PC-9 (cell line): ENCODE data around the gene MAFF. TPM values are rescaled to one million over a fixed set of nuclear protein-coding genes. Genes with fewer than 3 reads are reported as not detected.

ENCODE experiments used
- BruUV-seq: library from RNA; stranded (reverse); fragments of 400-500 nt; replicated peaks from 2 replicates; lab custom pipeline; 2021; lab: Mats Ljungman, UMichigan
- CTCF ChIA-PET: fragments of 300-600 bp; sonication (Branson Sonifier 250); formaldehyde crosslinking; loops from one replicate; lab custom pipeline; 2022; ENCODE audit warnings: antibody characterized with exemption; lab: Charles Lee
- POLR2A ChIA-PET: fragments of 300-600 bp; sonication (Branson Sonifier 250); formaldehyde crosslinking; loops from one replicate; lab custom pipeline; 2022; ENCODE audit warnings: antibody characterized with exemption; ENCODE audit not compliant: unreplicated experiment; lab: Charles Lee
- DNase-seq, 2 experiments: peaks; one replicate each; pipeline versions ENCODE4 v3.0.0 to v3.0.0-alpha.2; 2015 to 2022; ENCODE audit warnings: mixed read lengths in 1 of 2
- H2AFZ ChIP-seq: fragments of 200-600 bp; sonication (generic); 2 replicates; pipeline ENCODE4 v1.8.1; 2017; ENCODE audit warnings: antibody characterized with exemption
- H3F3A ChIP-seq: fragments of 200-600 bp; sonication (generic); 2 replicates; pipeline ENCODE4 v1.8.1; 2017; ENCODE audit warnings: antibody characterized with exemption, mild to moderate bottlenecking, low read depth; ENCODE audit not compliant: insufficient read depth
- H3K27ac ChIP-seq: fragments of 200-600 bp; sonication (generic); 2 replicates; pipeline ENCODE4 v1.6.1; 2016; ENCODE audit warnings: mixed run types
- H3K27me3 ChIP-seq: fragments of 200-600 bp; sonication (generic); 2 replicates; pipeline ENCODE4 v1.6.1; 2016; ENCODE audit warnings: low read depth, mixed run types; ENCODE audit not compliant: insufficient read depth
- H3K36me3 ChIP-seq: fragments of 200-600 bp; sonication (generic); 2 replicates; pipeline ENCODE4 v1.6.1; 2016; ENCODE audit warnings: low read depth, mixed run types
- H3K4me1 ChIP-seq: fragments of 200-600 bp; sonication (generic); replicated peaks from 2 replicates; pipeline ENCODE4 v1.6.1; 2016; ENCODE audit warnings: mixed run types; ENCODE audit not compliant: insufficient read depth
- H3K4me2 ChIP-seq: fragments of 200-600 bp; sonication (generic); 2 replicates; pipeline ENCODE4 v1.6.1; 2017; ENCODE audit warnings: mixed run types
- H3K4me3 ChIP-seq: fragments of 200-600 bp; sonication (generic); 2 replicates; pipeline ENCODE4 v1.6.1; 2016; ENCODE audit warnings: mixed run types
- H3K79me2 ChIP-seq: fragments of 200-600 bp; sonication (generic); 2 replicates; pipeline ENCODE4 v1.6.1; 2017; ENCODE audit warnings: low read depth, mixed run types
- H3K9me2 ChIP-seq: fragments of 200-600 bp; sonication (generic); 2 replicates; pipeline ENCODE4 v1.8.1; 2017; ENCODE audit warnings: mild to moderate bottlenecking; ENCODE audit not compliant: insufficient read depth
- H3K9me3 ChIP-seq: fragments of 200-600 bp; sonication (generic); 2 replicates; pipeline ENCODE4 v1.8.1; 2016; ENCODE audit warnings: low read depth; ENCODE audit not compliant: insufficient read depth
- H4K20me1 ChIP-seq: fragments of 200-600 bp; sonication (generic); 2 replicates; pipeline ENCODE4 v1.8.1; 2017; ENCODE audit not compliant: insufficient read depth
- CTCF ChIP-seq: fragments of 200-600 bp; sonication (generic); conservative IDR thresholded peaks from 2 replicates; pipeline ENCODE4 v1.6.1; 2017; ENCODE audit warnings: mixed run types, antibody characterized with exemption, mild to moderate bottlenecking, moderate library complexity
- EZH2 ChIP-seq: fragments of 200-600 bp; sonication (generic); IDR thresholded peaks from 2 replicates; pipeline ENCODE4 v1.8.0; 2017; ENCODE audit warnings: antibody characterized with exemption, low read depth
- intact Hi-C: fragments of 100-400 bp; cut with micrococcal nuclease; formaldehyde crosslinking; loops from one replicate; pipeline ENCODE4 v1.10.0; 2022; ENCODE audit not compliant: unreplicated experiment
- total RNA-seq: library from RNA; stranded (reverse); gene quantifications from 2 replicates; pipeline ENCODE4 v1.2.3, GENCODE V29; 2021

The MAFF gene
- total RNA-seq, 1 experiment from 2014 or later = 27.9 TPM

DNA sequence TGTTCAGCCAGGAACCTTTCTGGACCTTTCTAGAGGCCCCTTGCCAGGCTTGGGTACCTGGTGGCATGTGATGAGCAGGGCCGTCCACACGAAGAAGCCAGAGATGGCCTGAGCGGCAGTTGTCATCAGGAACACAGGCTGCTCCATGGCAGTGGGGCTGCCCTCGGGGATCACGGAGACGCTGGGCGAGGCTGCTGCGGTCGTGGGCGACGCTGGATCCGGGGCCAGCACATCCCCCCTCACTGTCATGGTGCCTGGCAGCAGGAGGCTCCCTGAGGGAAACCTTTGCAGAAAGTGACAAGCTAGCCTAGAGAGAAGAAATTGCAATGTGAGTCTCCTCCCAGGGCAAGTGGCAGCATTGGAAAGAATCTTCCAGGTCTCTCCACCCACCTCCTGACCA, 45.9 kb downstream of the MAFF start:
- Histone ChIP-seq H4K20me1 (peaks cover 37% of the 10 kb centered on the region), H3K79me2 (peaks cover 49% of the 10 kb centered on the region), H3K27me3 (no peaks in the 10 kb centered on the region), H3K4me2 (no peak overlapping the region), H3K9me3 (no peaks in the 10 kb centered on the region), H3K9me2 (no peaks in the 10 kb centered on the region), H3K27ac (no peak overlapping the region), H3K36me3 (peaks cover 43% of the 10 kb centered on the region; the same call in 1 of the 2 replicates), H3K4me1 (no peaks in the 10 kb centered on the region), H3F3A (peaks cover 9% of the 10 kb centered on the region; the same call in 1 of the 2 replicates), H2AFZ (no peak overlapping the region), H3K4me3 (no peak overlapping the region)
- DNase-seq = no peak
- ChIA-PET POLR2A (no interaction called here), CTCF (no interaction called here)
- no TSS peak for BruUV-seq
- TF ChIP-seq CTCF (no peak), EZH2 (no peak)
- intact Hi-C loops = no loop called here

- Histone ChIP-seq H3K36me3 (peaks cover 43% of the 10 kb centered on the region; the same call in 1 of the 2 replicates), H3K9me3 (no peaks in the 10 kb centered on the region), H3K4me2 (no peak overlapping the region), H3K79me2 (peaks cover 55% of the 10 kb centered on the region), H3K27me3 (no peaks in the 10 kb centered on the region), H2AFZ (no peak overlapping the region), H3K27ac (no peak overlapping the region), H4K20me1 (peaks cover 42% of the 10 kb centered on the region), H3F3A (peaks cover 5% of the 10 kb centered on the region; the same call in 1 of the 2 replicates), H3K4me1 (no peaks in the 10 kb centered on the region), H3K4me3 (no peak overlapping the region), H3K9me2 (no peaks in the 10 kb centered on the region)
- DNase-seq = no peak
- POLR2A ChIA-PET = interaction anchor here (0.5 kb wide), 1 partner anchor 35 kb away, joined by 6 read pairs; no protein-coding TSS in a partner anchor
- no TSS peak for BruUV-seq
- intact Hi-C loops = no loop called here
- CTCF ChIA-PET = no interaction called here
- TF ChIP-seq CTCF = no peak
- no peak for TF ChIP-seq EZH2
Measured at GRCh38 chr22:38248280-38248679, 46.5 kb downstream of the MAFF start.

GRCh38 chr22:38249301-38249700, 47.5 kb downstream of the MAFF start:
- POLR2A ChIA-PET = no interaction called here
- H3K36me3 ChIP-seq = peaks cover 43% of the 10 kb centered on the region; the same call in 1 of the 2 replicates
- DNase-seq = no peak
- H3F3A ChIP-seq = peaks cover 5% of the 10 kb centered on the region; the same call in 1 of the 2 replicates
- no peak for TF ChIP-seq EZH2
- no peak for TF ChIP-seq CTCF
- no peaks in the 10 kb centered on the region for H3K4me1 ChIP-seq
- H3K9me3 ChIP-seq = no peaks in the 10 kb centered on the region
- peaks cover 50% of the 10 kb centered on the region for H4K20me1 ChIP-seq
- CTCF ChIA-PET = no interaction called here
- H3K4me3 ChIP-seq = no peak overlapping the region
- H2AFZ ChIP-seq = no peak overlapping the region
- peaks cover 64% of the 10 kb centered on the region for H3K79me2 ChIP-seq
- no peak overlapping the region for H3K27ac ChIP-seq
- intact Hi-C loops = no loop called here
- H3K4me2 ChIP-seq = no peak overlapping the region
- no peaks in the 10 kb centered on the region for H3K27me3 ChIP-seq
- H3K9me2 ChIP-seq = no peaks in the 10 kb centered on the region
- no TSS peak for BruUV-seq
